ELF-1 (cell line): ENCODE data around the gene AGPAT3.

Experiments
- DNase-seq: peaks from one replicate; pipeline ENCODE4 v3.0.0-alpha.2; 2016; ENCODE audit warnings: low read depth, low spot score

Gene AGPAT3

GRCh38 chr21:43921979-43922945, 57.2 kb downstream of the AGPAT3 start:
- peak; percentile 40 for DNase-seq

DNA sequence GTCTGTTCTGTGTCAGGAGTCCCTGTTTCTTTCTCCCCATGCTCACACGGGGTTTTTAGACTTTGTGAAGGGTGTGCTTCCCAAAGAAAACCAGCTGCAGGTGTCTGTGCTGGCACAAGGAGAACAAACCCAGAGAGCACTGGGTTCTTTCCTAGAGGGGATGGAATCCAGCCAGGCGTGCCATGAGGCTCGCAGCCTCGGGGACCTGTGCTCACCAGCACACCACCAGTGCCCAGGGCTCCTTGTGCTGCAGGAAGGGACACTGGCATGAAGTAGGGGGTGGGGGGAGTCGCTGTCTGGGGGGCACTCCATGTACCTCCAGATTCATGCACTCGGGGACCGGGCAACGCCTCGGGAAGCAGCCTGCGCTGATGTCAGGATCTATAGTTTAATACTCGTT, 57.9 kb downstream of the AGPAT3 start:
- DNase-seq = no peak

- DNase-seq = no peak
Observed at GRCh38 chr21:43923391-43923790, 58.4 kb downstream of the AGPAT3 start.

- peak; percentile 40 for DNase-seq
Observed at GRCh38 chr21:43924421-43925095, 59.5 kb downstream of the AGPAT3 start.

GRCh38 chr21:43925096-43925481, 60.1 kb downstream of the AGPAT3 start:
- DNase-seq = peak; percentile 40

DNA sequence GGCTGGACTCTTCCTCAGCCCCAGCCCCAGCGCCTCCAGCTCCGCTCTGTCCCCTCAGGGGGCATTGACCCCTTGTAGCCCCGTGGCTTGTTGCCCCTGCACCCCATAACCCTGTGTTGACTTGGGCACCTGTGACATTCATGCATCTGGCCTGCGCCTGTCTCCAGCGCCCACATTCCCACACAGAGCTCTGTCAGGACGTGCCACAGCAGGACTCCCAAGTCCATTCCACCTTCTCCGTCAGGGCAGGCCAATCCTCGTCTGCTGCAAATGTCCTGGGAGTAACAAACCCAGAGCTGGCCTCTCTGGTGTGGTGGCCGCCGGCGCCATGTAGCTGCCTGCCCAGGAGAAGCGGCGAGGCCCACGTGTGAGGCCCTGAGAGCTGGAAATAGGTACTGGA, 60.6 kb downstream of the AGPAT3 start:
- DNase-seq = peak; percentile 19

DNA sequence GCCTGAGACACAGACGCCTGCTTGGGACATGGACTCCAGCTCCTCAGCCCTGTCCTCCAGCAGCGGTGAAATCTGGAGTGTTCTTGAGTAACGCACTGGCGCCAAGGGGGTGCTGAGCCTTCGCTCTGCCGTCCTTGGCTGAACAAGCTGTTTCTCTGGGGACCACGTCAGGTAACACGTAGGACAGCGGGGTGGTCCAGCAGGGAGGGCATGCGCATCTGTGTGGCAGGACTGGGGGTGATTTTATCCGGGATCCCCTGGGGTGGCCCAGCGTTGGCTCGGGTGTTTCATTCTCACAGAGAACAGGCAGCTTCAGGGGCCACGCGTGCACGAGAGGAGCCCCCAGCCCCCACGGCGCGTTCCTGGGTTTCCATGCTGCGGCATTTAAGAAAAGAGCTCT, 61.2 kb downstream of the AGPAT3 start:
- no peak for DNase-seq

GRCh38 chr21:43927591-43928221, 62.7 kb downstream of the AGPAT3 start:
- no peak for DNase-seq

- DNase-seq = no peak
Observed at GRCh38 chr21:43928222-43929125, 63.5 kb downstream of the AGPAT3 start.

GRCh38 chr21:43929217-43929971, 64.4 kb downstream of the AGPAT3 start:
- DNase-seq = no peak

DNA sequence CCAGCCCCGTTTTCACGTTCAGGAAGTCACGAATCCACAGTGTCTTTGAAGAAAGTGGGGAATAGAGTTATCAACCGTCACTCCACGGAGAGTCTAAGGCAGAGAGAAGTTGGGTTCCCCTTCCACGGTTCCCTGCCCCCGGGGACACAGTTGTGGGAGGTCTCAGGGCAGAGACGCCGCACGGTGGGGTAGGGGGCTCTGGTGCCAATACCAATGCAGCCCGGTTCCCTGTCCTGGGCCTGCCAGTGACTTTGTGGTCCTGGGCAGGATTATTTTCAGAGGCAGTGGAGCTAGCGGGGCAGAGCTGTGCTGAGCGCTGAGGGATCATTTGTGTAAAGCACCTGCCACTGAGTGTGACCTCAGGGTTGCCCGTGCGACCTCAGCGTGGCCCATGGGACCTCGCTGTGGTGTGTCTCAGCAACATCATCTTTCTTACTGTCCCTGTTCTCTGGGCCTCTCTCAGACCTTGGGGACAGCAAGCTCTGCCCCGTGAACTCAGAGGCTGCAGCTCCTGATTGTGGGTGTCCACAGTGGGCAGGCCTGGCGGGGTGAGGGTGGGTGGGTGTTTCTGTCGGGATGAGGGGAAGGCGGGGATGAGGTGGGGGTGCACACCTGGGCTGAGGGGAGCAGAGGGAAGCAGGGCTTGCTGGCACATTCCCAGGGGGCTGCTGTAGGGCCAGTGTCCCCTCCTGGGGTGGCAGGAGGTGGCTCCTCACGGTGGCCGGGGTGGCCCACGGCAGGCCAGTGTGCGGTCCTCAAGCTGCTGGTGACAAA, 65.2 kb downstream of the AGPAT3 start:
- no peak for DNase-seq

DNA sequence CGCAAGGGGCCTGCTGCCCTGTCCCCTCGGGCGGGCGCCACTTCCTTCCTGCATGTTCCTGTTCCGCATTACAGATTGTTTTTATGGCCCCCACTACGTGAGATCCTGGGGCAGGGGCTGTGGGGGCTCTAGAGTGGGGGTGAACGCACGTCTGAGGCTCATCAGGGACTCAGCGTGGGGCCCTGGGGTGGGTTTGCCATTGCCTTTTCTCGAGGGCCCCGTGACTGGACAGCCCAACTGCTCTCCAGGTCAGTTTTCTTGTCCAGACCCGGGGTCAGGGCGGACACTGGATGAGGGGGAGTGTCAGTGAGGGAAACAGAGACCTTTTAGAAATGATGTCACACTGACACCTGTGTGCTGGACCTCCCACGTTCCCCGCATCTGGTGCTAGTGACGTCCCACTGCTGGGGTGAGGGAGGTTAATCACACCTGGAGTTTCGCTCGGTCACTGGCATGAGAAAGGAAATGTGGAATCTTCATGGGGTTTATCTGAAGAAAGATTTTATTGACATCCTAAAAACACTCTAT, 65.9 kb downstream of the AGPAT3 start:
- no peak for DNase-seq

- DNase-seq = no peak
Observed at GRCh38 chr21:43931489-43931888, 66.5 kb downstream of the AGPAT3 start.

DNA sequence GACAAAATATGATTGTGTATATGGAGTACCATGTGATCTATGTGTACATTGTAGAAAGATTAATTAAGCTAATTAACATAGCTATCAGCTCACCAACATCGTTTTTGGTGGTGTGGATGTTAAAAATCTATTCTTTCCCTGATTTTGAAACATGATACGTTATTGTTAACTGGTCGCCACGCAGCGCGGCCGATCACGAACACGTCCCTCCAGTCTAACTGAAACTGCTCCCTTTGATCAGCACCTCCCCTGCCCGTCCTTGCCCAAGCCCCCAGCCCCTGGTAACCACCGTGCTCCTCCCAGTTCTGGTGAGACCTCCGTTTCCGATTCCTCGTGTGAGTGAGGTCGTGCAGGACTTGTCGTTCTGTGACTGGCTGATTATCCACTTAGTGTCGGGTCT, 67.0 kb downstream of the AGPAT3 start:
- DNase-seq = no peak

- no peak for DNase-seq
Observed at GRCh38 chr21:43933199-43933598, 68.2 kb downstream of the AGPAT3 start.

DNA sequence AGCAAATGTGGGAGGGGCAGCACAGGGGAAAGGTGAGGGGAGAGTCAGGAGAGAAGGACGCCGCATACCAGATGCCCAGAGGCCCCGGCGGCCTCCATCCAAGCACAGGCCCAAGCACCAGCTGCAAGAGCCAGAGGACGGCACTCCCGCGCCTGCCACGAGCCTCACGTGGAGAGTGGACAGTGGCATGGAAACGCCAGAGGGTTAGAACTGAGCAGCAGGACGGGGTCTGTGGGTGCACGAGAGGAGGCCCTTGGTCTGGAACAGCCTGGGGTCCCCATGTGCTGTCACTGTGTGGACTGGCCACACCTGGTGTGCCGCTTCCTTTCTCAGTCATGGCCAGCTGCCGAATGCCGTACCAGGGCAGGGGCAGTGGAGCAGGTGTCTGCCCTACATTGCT, 68.7 kb downstream of the AGPAT3 start:
- DNase-seq = no peak

DNA sequence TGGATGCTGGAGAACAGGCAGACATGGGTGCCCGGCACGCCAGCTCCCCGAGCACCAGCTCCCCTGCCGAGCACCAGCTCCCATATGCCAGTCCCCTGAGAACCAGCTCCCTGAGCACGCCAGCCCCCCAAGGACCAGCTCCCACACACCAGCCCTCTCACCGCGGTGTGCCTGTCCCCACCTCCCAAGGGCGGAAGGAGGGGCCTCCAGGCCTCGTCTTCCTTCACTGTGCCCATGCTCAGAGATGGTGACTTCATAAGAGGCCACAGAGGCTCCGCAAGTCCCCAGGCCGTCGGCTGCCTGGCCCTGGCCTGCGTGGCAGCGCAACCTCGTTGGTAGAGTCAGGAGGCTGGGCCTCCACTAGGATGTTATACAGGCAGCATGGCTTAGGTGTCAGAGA, 69.1 kb downstream of the AGPAT3 start:
- no peak for DNase-seq

DNA sequence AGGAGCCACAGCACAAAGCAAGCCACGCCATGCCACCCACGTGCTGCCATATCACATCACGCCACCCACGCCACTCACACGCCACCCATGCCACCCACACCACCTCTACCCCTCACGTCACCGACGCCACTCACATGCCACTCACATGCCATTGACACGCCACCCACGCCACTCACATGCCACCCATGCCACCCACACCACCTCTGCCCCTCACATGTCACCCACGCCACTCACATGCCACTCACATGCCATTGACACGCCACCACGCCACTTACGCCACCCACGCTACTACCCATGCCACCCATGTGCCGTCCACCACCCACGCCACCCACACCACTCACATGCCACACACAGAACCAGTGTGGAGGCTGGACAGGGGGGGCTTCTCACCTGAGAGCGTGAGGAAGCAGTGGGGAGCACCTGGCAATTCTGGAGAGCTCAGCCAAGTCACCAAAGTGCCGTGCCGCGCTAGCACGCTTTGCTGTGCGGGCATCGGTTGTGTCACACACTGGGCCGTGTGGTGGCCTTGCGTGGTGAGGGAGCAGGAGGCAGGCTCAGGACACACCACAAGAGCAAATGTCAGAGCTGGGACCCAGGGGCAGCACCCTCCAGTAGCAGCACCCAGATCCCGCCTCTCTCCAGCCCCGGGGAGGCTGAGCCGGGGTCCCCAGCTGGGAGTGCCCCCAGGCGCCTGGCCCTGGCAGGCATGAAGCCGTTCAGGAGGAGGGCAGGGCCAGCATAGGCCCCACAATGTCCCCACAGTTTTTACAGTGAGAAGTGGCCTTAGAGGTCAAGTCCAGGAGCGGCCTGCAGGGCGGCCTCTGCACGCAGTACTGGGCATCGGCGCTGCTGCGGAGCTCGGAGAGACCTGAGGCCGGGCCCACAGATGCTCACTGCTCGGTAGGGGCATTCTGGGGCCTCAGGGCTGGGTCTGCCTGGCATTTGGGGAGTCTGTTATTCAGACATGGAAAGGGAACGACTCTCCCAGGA, 70.0 kb downstream of the AGPAT3 start:
- no peak for DNase-seq
